Thoracic aorta (tissue), 2 donors: Measurements from ENCODE around the gene PRSS2. TPM values are rescaled to one million over a fixed set of nuclear protein-coding genes. Genes with fewer than 3 reads are reported as not detected.
A peak's percentile ranks its signal among the peaks of the same experiment; 100 is the strongest.

Source experiments
- ATAC-seq: fragments of 150-250 bp; one replicate; pipeline ENCODE4 v1.8.0; 2017; ENCODE audit warnings: low read depth; ENCODE audit not compliant: insufficient number of reproducible peaks, low FRiP score
- DNase-seq: peaks from one replicate; pipeline ENCODE4 v3.0.0-alpha.2; 2020; ENCODE audit warnings: low spot score
- H3K27ac ChIP-seq, 2 donors: fragments of 200-600 bp; sonication (generic); 1 replicate in 1 of 2; 2 replicates in 1 of 2; pipeline ENCODE4 v1.5.1; 2016; ENCODE audit warnings: mild to moderate bottlenecking in 2 of 2, moderate library complexity in 2 of 2
- H3K27me3 ChIP-seq: fragments of 200-600 bp; sonication (generic); replicated peaks from 2 replicates; pipeline ENCODE4 v1.6.0; 2016; ENCODE audit warnings: mild to moderate bottlenecking; ENCODE audit not compliant: insufficient read depth
- H3K36me3 ChIP-seq: fragments of 200-600 bp; sonication (generic); one replicate; pipeline ENCODE4 v1.5.1; 2016
- H3K4me1 ChIP-seq, 2 donors: fragments of 200-600 bp; sonication (generic); 1 replicate in 1 of 2; 2 replicates in 1 of 2; pipeline versions ENCODE4 v1.5.1 to v1.6.0; 2016; ENCODE audit warnings: low read depth in 2 of 2, mild to moderate bottlenecking in 1 of 2; ENCODE audit not compliant: control insufficient read depth in 1 of 2
- H3K4me3 ChIP-seq: fragments of 200-600 bp; sonication (generic); 2 replicates; pipeline ENCODE4 v1.5.1; 2016; ENCODE audit warnings: mild to moderate bottlenecking
- H3K9me3 ChIP-seq: fragments of 200-600 bp; sonication (generic); 2 replicates; pipeline ENCODE4 v1.5.1; 2016
- total RNA-seq, 2 donors: library from RNA; depleted of rRNA; stranded (reverse); fragments of >200 nt; gene quantifications; one replicate each; pipeline versions ENCODE4 v1.1.0 to v1.2.3, GENCODE V29; 2016
- TF ChIP-seq, protein P1 (sequence below): fragments of 200-600 bp; sonication (generic); IDR thresholded peaks from one replicate; pipeline ENCODE4 v1.5.1; 2019; ENCODE audit warnings: antibody characterized with exemption

PRSS2 gene
- total RNA-seq, 2 donors from 2014 or later, result 6.1 to 15.4 TPM

DNA sequence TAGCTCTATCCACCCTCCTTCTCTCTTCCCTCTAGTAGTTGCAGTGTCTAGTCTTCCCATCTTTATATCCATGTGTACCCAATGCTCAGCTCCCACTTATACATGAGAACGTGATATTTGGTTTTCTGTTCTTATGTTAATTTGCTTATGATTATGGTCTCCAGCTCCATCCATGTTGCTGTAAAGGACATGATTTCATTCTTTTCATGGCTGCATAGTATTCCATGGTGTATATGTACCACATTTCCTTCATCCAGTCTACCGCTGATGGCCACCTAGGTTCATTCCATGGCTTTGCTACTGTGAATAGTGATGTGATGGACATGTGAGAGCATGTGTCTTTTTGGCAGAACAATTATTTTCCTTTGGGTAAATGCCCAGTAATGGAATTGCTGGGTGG is 6.5 kb downstream of the PRSS2 start:
- no peaks in the 10 kb centered on the region for H3K27me3 ChIP-seq
- ATAC-seq (no peak), DNase-seq (no peak)
- H3K27ac ChIP-seq, result no peak overlapping the region
- no peak overlapping the region for H3K4me3 ChIP-seq
- no peaks in the 10 kb centered on the region for H3K9me3 ChIP-seq
- H3K4me1 ChIP-seq, result peaks cover 10 to 39% of the 10 kb centered on the region in 2 donors
- TF ChIP-seq, protein P1, sequence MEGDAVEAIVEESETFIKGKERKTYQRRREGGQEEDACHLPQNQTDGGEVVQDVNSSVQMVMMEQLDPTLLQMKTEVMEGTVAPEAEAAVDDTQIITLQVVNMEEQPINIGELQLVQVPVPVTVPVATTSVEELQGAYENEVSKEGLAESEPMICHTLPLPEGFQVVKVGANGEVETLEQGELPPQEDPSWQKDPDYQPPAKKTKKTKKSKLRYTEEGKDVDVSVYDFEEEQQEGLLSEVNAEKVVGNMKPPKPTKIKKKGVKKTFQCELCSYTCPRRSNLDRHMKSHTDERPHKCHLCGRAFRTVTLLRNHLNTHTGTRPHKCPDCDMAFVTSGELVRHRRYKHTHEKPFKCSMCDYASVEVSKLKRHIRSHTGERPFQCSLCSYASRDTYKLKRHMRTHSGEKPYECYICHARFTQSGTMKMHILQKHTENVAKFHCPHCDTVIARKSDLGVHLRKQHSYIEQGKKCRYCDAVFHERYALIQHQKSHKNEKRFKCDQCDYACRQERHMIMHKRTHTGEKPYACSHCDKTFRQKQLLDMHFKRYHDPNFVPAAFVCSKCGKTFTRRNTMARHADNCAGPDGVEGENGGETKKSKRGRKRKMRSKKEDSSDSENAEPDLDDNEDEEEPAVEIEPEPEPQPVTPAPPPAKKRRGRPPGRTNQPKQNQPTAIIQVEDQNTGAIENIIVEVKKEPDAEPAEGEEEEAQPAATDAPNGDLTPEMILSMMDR, result no peak
- H3K36me3 ChIP-seq, result no peaks in the 10 kb centered on the region

DNA sequence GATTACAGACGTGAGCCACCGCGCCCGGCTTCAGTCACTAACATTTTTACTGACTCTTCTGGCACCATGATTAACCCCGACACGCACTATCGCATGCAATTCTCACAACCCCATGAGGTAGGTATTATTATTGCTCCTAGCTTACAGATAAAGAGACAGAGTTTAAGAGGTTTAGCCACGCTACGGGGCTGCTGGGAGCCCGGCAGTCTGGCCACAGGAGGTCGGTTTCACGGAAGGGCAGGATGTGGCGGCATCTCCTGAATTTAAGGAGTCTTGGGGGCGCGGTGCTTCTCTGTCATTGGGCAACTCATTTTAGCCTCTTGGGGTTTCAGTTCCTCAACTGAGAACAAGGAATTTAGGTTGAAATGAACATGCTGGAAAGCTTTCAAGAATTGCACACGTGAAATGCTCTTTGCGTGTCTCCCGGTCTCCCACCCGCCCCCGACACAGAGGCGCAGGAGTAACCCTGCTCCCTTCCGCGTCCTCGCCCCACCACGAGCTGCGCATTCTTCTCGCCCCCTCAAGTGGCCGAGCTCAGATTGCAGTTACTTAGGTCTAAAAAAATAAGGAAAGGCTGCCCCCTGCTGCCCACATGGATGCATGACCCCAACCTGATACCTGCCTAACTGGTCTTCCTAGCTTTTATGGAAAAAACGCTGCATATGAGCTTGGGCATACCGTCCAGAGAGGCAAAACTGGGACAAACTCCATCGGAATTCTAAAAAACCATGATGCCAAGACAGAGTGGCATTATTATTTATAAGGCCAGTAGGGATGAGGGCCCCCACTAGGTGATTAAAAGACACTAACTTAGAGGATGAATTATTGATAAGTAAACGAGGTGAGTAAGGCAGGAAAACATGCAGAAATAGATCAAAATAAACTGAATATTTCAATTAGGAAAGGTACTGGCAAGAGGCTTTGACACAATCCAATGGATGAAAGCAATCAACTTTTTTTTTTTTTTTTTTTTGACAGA is 12.4 kb downstream of the PRSS2 start:
- DNase-seq (peak; percentile 55), ATAC-seq (peak; percentile 83)
- TF ChIP-seq, protein P1, result peak; percentile 97
- H3K4me1 ChIP-seq, result peaks cover 0 to 5% of the 10 kb centered on the region in 2 donors
- H3K4me3 ChIP-seq, result peak overlapping the region; percentile 69
- H3K27ac ChIP-seq, result no peak overlapping the region
- no peaks in the 10 kb centered on the region for H3K9me3 ChIP-seq
- H3K36me3 ChIP-seq, result no peaks in the 10 kb centered on the region
- no peaks in the 10 kb centered on the region for H3K27me3 ChIP-seq

DNA sequence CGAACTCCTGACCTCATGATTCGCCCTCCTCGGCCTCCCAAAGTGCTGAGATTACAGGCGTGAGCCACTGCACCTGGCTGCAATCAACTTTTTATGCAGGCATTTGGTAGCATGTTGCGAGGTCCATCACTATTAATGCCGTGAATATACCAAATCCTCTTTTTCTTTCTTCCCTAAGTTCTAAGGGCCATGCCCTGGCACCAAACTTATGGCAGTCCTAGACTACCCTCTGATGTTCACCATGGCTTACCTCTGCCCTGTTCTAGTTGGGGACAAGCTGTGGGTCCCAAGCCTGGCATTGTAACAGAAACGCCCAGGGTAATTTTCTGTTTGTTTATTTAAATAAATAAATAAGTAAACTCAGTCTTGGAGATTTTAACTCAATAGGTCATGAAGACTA is 13.3 kb downstream of the PRSS2 start:
- DNase-seq (no peak), ATAC-seq (no peak)
- Histone ChIP-seq H3K4me3 (no peak overlapping the region), H3K36me3 (no peaks in the 10 kb centered on the region), H3K9me3 (no peaks in the 10 kb centered on the region), H3K4me1 (peaks cover 0 to 5% of the 10 kb centered on the region in 2 donors), H3K27me3 (no peaks in the 10 kb centered on the region), H3K27ac (no peak overlapping the region)
- TF ChIP-seq, protein P1, result no peak

DNA sequence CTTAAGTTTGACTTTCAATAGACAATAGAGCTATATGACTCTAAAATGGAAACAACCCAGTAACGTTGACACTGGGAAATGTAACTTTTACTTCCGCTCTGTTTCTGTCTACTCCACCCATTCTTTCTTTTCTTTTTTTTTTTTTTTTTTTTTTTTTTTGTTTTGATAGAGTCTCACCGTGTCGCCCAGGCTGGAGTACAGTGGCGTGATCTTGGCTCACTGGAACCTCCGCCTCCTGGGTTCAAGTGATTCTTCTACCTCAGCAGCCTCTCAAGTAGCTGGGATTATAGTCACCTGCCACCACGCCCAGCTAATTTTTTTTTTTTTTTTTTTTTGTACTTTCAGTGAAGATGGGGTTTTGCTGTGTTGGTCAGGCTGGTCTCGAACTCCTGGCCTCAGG is 13.9 kb downstream of the PRSS2 start:
- no peak for ATAC-seq
- Histone ChIP-seq H3K9me3 (no peaks in the 10 kb centered on the region), H3K4me3 (no peak overlapping the region), H3K4me1 (peaks cover 0 to 5% of the 10 kb centered on the region in 2 donors), H3K36me3 (no peaks in the 10 kb centered on the region), H3K27ac (no peak overlapping the region), H3K27me3 (no peaks in the 10 kb centered on the region)
- DNase-seq, result no peak
- TF ChIP-seq, protein P1, result no peak

DNA sequence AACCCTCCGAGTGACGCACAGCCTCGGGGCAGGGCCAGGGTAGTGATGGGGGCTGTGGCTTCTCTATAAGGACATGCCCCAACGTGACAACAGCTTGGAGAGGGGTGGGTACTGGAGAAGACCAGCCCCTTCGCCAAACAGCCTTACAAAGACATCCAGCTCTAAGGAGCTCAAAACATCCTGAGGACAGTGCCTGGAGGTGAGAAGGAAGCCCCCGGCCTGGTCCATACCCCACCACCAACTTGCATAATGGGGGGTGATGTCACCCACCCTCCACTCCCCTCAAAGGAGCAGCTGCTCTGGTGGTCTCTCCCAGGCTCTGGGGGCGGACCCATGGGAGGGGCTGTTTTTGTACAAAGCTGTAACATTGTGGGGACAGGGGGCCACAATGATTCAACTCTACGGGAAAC is 15.1 kb downstream of the PRSS2 start:
- Histone ChIP-seq H3K27me3 (no peaks in the 10 kb centered on the region), H3K9me3 (no peaks in the 10 kb centered on the region), H3K4me3 (no peak overlapping the region), H3K27ac (no peak overlapping the region), H3K36me3 (no peaks in the 10 kb centered on the region), H3K4me1 (peaks cover 0 to 5% of the 10 kb centered on the region in 2 donors)
- ATAC-seq (no peak), DNase-seq (no peak)
- TF ChIP-seq, protein P1, result no peak
